Progenitor cell of endocrine pancreas (in vitro differentiated cells): ENCODE measurements around the gene APOBEC2. TPM values are rescaled to one million over a fixed set of nuclear protein-coding genes. Genes with fewer than 3 reads are reported as not detected.
"Not testable (repeated sequence)": the region's sequence is repeated elsewhere in the genome, so short reads cannot be mapped to it uniquely, and the experiment has no call there.

Source experiments
- DNase-seq: peaks from one replicate; pipeline ENCODE4 v3.0.0; 2021; ENCODE audit warnings: low spot score; ENCODE audit not compliant: unreplicated experiment
- H3K27ac Mint-ChIP-seq: 2 replicates; pipeline ENCODE4 v1.8.0; 2021; ENCODE audit warnings: mild to moderate bottlenecking, moderate library complexity, mixed read lengths
- H3K27me3 Mint-ChIP-seq: 2 replicates; pipeline ENCODE4 v1.8.0; 2021; ENCODE audit warnings: mixed read lengths
- H3K36me3 Mint-ChIP-seq: 2 replicates; pipeline ENCODE4 v1.8.0; 2022; ENCODE audit warnings: mixed read lengths; ENCODE audit not compliant: insufficient read depth
- H3K4me1 Mint-ChIP-seq: 2 replicates; pipeline ENCODE4 v1.8.0; 2021; ENCODE audit warnings: low read depth, mixed read lengths
- H3K4me3 Mint-ChIP-seq: 2 replicates; pipeline ENCODE4 v1.8.0; 2021; ENCODE audit warnings: low read depth, mild to moderate bottlenecking, moderate library complexity, mixed read lengths
- H3K9me3 Mint-ChIP-seq: 2 replicates; pipeline ENCODE4 v1.8.0; 2021; ENCODE audit warnings: low read depth, mixed read lengths
- CTCF ChIP-seq: fragments of 200-600 bp; sonication (generic); IDR thresholded peaks from one replicate; pipeline ENCODE4 v1.5.0; 2021; ENCODE audit warnings: antibody characterized with exemption, mild to moderate bottlenecking; ENCODE audit not compliant: unreplicated experiment
- long read RNA-seq: library from polyadenylated mRNA; unstranded; transcript quantifications from one replicate; pipeline ENCODE4 v2.0.0, GENCODE V29; 2020
- total RNA-seq: library from RNA; stranded (reverse); gene quantifications from 2 replicates; pipeline ENCODE4 v1.2.1, GENCODE V29; 2021

APOBEC2 gene
- total RNA-seq: 1.2 and 1.4 TPM in 2 replicates
- long read RNA-seq, transcript APOBEC2-201 (3 exons, 1,151 nt): major isoform, 5 of 5 reads
- long read RNA-seq, partial matches to known transcripts: 0 of 5 reads
- long read RNA-seq, other reads (novel, unspliced or antisense): 0 of 5 reads

DNA sequence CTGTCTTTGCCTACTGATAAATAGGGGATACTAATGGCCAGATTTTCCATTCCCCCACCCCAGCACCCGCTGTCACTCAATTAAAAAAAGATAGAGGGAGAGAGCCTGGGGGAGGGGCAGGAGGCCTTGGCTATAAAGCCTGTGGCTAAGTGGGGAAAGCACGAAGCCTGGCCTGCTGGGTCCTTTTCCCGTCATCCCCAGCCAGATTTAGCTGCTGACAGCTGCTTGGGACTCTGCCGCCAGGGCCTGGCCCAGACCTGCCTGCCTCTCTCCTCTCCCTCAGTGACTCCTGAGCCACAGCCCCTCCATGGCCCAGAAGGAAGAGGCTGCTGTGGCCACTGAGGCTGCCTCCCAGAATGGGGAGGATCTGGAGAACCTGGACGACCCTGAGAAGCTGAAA, at the start of gene APOBEC2:
Gene APOBEC2 (plus strand): TSS at position 162 of the 400 bp plus-strand sequence. CDS start 146 bp downstream, at position 308.
- no peak for TF ChIP-seq CTCF
- no peak within 1 kb of the TSS for H3K4me3 Mint-ChIP-seq
- H3K27ac Mint-ChIP-seq: peak within 1 kb of the TSS; percentile 56
- DNase-seq: no peak
- H3K27me3 Mint-ChIP-seq: no peaks in the 10 kb centered on the region
- H3K9me3 Mint-ChIP-seq: no peaks in the 10 kb centered on the region
- peaks cover 72% of the 10 kb centered on the region for H3K4me1 Mint-ChIP-seq
- H3K36me3 Mint-ChIP-seq: no peaks in the 10 kb centered on the region

DNA sequence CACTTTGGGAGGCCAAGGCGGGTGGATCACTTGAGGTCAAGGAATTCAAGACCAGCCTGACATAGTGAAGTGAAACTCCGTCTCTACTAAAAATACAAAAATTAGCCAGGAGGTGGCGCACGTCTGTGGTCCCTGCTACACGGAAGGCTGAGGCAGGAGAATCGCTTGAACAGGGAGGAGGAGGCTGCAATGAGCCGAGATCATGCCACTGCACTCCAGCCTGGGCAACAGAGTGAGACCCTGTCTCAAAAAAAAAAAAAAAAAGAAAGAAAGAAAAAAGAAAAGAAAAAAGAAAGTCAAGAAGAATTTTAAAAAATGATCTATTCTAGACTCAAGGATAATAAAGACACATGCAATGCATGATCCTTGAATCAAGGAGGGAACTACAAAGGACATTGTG, 46.8 kb upstream of the APOBEC2 start:
- H3K36me3 Mint-ChIP-seq, H3K27ac Mint-ChIP-seq: not testable (repeated sequence)

GRCh38 chr6:41006980-41007379, 46.0 kb upstream of the APOBEC2 start:
- DNase-seq, H3K27ac Mint-ChIP-seq, H3K27me3 Mint-ChIP-seq, H3K36me3 Mint-ChIP-seq, H3K9me3 Mint-ChIP-seq, H3K4me3 Mint-ChIP-seq: not testable (repeated sequence)
- peaks cover 17% of the 10 kb centered on the region for H3K4me1 Mint-ChIP-seq

More for the DNA sequence above, 46.8 kb upstream of the APOBEC2 start:
- H3K4me1 Mint-ChIP-seq: peaks cover 12% of the 10 kb centered on the region
- H3K9me3 Mint-ChIP-seq, H3K27me3 Mint-ChIP-seq, DNase-seq, H3K4me3 Mint-ChIP-seq: not testable (repeated sequence)
- TF ChIP-seq CTCF: peak; percentile 65

- Mint-ChIP-seq H3K36me3 (peaks cover 4% of the 10 kb centered on the region), H3K27ac (no peak overlapping the region), H3K4me3 (no peak overlapping the region), H3K27me3 (no peaks in the 10 kb centered on the region), H3K9me3 (no peaks in the 10 kb centered on the region), H3K4me1 (peaks cover 17% of the 10 kb centered on the region)
- no peak for DNase-seq
- TF ChIP-seq CTCF: no peak
Measured at GRCh38 chr6:41008011-41008410, 45.0 kb upstream of the APOBEC2 start.

- no peak for DNase-seq
- H3K4me1 Mint-ChIP-seq: peaks cover 10% of the 10 kb centered on the region
- H3K27me3 Mint-ChIP-seq: no peaks in the 10 kb centered on the region
- H3K9me3 Mint-ChIP-seq: no peaks in the 10 kb centered on the region
- no peak for TF ChIP-seq CTCF
- H3K27ac Mint-ChIP-seq: no peak overlapping the region
- no peak overlapping the region for H3K4me3 Mint-ChIP-seq
- H3K36me3 Mint-ChIP-seq: peaks cover 5% of the 10 kb centered on the region
Measured at GRCh38 chr6:41009669-41010068, 43.3 kb upstream of the APOBEC2 start.

DNA sequence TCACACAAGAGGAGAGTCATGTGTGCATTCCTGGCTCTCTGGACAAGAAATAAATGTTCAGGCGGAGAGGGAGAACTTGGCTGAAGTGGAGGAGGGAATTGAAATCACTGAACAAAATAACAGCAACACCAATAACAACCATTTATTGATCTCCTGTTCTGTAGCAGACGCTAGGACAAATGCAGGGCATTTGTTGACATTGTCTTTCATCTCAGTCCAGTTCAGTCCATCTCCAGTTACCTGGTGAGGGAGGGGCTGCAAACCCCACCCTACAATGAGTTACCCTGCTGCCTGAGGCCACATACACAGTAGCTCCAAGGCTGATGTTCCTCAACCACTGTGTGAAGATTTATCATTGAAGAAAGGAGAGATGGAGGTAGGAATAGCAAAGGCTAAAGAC, 41.3 kb upstream of the APOBEC2 start:
- Mint-ChIP-seq H3K36me3 (peaks cover 7% of the 10 kb centered on the region), H3K4me3 (no peak overlapping the region), H3K9me3 (no peaks in the 10 kb centered on the region), H3K27ac (no peak overlapping the region), H3K27me3 (no peaks in the 10 kb centered on the region), H3K4me1 (peaks cover 13% of the 10 kb centered on the region)
- DNase-seq: no peak
- no peak for TF ChIP-seq CTCF
